Activated CD8-positive, alpha-beta memory T cell treated with anti-CD3 and anti-CD28 coated beads for 4 hours (primary cell): ENCODE measurements around the gene CDC42BPA.
"Not testable (repeated sequence)": the region's sequence is repeated elsewhere in the genome, so short reads cannot be mapped to it uniquely, and the experiment has no call there.

Source experiments
- DNase-seq, 2 donors: peaks; one replicate each; pipeline ENCODE4 v3.0.0-alpha.2; 2020; ENCODE audit warnings: low read depth in 2 of 2

The CDC42BPA gene, protein sequence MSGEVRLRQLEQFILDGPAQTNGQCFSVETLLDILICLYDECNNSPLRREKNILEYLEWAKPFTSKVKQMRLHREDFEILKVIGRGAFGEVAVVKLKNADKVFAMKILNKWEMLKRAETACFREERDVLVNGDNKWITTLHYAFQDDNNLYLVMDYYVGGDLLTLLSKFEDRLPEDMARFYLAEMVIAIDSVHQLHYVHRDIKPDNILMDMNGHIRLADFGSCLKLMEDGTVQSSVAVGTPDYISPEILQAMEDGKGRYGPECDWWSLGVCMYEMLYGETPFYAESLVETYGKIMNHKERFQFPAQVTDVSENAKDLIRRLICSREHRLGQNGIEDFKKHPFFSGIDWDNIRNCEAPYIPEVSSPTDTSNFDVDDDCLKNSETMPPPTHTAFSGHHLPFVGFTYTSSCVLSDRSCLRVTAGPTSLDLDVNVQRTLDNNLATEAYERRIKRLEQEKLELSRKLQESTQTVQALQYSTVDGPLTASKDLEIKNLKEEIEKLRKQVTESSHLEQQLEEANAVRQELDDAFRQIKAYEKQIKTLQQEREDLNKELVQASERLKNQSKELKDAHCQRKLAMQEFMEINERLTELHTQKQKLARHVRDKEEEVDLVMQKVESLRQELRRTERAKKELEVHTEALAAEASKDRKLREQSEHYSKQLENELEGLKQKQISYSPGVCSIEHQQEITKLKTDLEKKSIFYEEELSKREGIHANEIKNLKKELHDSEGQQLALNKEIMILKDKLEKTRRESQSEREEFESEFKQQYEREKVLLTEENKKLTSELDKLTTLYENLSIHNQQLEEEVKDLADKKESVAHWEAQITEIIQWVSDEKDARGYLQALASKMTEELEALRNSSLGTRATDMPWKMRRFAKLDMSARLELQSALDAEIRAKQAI (N-terminal part only)

DNA sequence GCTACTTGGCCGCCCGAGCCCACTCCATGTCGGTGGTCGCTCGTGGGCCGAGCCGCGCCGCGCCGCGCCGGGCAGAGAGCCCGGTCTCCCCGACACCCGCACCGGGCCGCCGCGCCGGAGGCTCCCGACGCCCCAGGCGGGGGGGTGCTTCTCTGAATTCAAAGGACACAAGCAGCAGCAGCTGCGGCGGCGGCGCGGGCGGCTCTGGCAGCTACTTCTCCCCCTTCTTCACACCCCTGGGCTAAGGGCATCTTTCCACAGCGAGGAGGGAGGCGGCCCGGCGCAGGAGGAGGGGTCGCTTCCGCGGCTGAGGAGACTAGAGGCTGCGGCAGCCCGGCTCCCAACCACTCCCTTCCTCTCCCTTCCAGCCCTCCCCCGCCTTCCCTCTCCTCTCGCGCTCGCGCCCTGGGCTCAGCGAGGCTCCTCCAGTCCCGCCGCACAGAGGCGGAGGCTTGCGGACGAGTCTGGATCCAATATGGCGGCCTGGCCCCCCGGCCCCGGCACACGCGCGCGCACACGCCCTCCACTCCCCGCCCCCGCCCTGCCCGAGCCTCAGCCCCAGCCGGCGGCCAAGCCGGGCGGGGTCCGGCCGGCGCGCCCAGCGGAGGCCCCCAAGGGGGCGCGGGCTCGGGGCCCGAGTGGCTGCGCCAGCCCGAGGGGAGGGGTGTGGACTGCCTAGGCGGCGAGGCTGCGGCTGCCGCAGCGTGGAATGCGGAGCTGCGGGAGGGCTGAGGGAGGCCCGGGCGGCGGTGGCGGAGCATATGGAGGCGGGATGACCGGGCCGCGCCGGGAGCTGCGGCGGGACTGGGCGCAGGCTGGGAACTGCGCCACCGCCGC lies at the start of gene CDC42BPA:
TSS of gene CDC42BPA (minus strand) at position 477 of the 837 bp plus-strand sequence. CDS start 1,310 bp downstream, outside the sequence.
- no peak for DNase-seq

DNA sequence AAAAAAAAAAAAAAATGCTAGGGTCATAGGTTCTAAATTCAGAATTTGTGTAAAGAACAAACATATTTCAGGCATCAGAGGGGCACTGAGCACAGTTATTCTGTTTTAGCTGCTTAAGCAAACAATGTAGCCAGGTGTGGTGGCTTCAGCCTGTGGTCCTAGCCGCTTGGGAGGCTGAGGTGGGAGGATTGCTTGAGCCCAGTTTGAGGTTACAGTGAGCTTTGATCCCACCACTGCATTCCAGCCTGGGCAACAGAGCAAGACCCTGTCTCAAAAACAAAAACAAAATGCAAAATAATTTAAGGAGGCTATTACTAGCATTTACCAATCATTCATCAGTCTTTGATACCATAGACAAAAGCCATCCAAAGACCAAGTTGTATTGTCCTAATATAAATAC lies 49.7 kb upstream of the CDC42BPA start:
- no peak for DNase-seq

DNA sequence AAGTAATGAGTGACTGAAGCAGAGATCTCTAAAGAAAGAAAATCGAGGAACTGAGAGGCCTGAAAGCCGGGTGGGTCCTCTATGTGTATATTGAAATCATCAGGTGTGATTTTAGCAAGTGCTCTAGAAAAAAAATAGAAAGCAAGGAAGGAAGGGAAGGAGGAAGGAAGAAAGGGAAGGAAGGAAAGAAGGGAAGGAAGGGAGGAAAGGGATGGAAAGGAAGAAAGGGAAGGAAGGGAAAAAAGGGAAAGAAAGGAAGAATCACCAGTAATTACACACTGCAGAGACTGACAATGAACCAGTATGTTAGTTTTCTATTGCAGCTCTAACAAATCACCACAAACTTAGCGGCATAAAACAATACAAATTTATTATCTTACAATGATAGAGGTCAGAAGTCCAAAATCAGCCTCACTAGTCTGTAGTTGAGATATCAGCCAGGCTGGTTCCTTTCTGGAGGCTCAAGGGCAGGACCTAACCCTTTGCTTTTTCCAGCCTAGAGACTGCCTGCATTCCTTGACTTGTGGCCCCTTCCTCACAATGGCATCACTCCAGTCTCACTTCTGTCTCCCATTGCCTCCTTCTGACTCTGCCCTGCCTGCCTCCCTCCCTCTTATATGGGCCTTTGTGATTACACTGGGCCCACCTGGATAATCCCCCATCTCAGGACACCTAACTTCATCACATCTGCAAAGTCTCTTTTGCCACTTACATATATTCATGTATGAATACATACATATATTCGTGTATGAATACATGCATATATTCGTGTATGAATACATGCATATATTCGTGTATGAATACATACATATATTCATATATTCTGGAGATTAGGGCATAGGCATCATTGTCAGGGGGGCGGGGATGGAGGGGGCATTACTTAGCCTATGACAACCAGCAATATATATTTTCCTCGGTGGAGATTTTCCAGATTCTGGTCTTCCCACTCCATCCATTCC lies 47.5 kb upstream of the CDC42BPA start:
- DNase-seq: no peak

DNA sequence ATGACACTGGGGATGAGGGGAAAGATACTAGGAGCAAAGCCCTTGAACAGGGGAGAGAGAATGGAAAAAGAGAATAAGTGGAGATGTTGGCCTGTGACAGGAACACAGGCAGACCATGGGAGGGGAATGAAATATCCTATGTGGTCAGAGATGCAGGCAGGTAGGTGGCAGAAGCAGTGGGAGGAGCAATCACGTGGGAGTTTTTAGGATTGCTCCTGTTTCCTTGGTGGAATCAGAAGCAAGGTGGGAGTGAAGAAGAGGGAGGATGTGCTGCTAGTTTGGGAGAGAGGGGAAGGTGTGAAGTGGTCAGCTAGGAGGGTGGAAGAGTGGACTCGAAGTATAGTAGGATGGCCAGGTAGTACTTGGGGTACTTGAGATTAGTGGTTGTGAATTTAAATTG lies 46.4 kb upstream of the CDC42BPA start:
- DNase-seq: no peak

DNA sequence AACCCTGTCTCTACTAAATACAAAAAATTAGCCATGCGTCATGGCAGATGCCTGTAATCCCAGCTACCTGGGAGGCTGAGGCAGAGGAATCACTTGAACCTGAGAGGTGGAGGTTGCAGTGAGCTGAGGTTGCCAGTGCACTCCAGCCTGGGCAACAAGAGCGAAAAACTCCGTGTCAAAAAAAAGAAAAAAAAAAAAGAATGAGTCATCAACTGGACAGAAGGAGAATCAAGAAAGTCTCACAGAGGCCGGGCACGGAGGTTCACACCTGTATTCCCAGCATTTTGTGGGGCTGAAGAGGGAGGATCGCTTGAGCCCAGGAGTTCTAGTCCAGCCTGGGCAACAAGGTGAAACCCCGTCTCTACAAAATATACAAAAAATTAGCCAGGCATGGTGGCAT lies 45.5 kb upstream of the CDC42BPA start:
- no peak for DNase-seq

DNA sequence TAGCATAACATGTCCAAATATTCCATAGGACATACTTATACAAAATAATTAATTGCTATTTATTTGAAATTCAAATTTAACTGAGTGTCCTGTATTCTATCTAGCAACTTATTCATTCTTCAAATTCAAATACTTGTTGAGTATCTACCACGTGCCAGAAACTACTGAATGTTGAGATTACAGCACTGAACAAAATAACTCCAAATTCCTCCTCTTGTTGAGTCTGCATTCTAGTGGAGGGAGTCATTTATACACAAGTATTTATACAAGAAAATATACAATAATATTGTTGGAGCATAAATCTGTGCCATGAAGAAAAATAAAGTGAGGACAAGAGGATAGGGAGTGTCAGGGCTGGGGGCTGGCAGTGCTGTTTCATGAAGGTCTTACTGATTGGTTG lies 43.7 kb upstream of the CDC42BPA start:
- DNase-seq: no peak

DNA sequence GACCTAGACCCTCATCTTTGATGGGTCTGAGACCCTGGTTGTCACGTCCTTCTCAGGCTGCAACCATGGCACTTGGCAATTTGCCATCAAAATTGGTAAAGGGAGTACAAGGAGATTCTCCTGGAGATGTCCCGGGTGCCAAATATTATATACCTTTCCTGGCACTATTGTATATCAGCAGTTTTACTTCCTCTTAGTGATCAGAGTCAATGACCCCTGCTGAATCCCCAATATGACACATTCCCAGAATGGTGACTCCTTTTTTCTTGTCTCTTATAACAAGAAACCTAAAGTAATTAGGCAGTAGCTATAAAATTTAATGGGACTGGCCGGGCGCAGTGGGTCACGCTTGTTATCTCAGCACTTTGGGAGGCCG lies 39.6 kb upstream of the CDC42BPA start:
- DNase-seq: no peak

DNA sequence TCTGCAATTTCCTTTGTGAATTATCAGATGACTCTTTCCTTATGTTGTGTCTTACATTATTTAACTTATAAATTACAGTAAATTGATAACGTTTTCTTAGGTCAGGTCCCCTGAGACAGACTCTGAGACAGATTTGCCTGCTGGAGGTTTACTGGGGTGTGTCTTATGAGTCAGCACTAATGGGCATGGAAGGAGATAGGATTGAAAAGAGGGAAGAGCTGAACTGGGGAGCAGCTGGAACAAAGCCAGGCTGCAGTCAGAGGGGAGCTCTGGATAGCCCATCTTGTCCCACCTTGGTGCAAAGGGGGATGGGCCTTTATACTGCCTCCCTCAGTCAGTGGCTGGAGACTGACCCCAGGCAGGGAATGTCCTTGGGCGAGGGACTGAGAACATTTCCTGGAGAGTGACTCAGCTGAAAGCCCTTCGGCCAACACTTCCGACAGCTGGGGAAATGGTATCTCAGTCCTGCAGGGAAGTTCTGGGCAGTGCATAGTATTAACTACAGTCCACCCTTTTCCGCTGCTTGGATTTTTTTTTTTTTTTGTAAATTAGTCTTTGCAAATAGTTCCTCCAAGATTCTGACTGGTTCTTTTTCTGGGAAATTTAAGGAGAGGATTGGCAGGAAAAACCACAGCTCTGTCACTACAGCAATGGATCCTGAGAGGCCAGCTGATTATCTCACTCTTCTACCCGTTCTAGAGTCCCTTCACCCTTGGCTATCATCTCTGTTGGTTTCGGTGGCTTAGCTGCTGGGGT lies 39.1 kb upstream of the CDC42BPA start:
- no peak for DNase-seq

DNA sequence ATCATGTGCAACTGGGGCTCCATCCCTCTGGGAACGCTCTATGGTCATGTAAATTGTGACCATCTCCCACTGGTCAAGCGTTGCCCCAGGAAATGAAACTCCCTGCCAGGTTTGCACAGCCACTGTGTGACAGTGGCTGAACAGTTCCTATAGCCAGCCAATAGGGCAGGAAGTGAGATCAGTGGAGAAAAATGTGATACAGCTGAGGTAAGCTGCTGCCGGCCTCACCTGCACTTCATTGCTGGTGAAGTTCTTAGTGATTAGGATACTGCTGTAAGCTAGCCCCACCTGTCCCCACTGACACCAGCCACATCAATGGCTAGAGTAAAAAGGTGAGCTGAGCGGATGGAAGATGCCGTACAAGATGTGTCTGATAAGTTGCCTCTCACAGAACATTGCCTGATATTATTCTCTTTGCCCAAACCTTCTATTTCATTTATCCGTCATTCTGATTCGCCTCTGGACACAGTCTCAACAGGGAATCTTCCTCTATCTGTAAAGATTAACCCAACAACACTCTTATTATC lies 38.4 kb upstream of the CDC42BPA start:
- DNase-seq: no peak

DNA sequence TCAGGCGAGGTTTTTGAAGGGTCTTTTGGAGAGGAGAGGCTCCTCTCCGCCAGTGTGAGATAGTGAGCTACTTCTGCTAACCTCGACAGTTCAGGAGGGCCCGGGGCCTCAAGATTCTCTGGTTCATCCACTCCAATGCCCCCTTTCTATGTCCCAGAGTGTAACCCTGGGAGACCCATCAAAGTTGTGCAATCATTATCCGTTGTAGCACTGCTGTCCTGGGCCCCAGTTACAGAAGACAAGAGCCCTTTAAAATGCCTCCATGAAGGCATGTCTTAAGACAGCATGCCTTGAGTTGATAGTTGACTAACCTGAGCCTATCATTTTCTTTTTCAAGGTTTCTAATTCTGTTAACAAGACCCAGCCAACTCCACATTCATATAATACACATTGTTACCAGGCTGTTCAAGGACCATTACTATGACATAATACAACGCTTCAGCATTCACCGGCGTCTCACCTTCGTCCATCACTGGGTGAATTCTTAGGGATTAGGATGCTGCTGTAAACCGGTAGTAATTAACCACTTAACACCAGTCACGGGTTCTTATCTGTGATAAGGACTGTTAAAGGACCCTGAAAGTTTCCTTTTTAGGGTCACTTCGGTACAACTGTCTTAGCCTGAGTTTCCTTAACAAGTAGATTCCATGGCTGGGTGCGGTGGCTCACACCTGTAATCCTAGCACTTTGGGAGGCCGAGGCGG lies 37.4 kb upstream of the CDC42BPA start:
- no peak for DNase-seq

DNA sequence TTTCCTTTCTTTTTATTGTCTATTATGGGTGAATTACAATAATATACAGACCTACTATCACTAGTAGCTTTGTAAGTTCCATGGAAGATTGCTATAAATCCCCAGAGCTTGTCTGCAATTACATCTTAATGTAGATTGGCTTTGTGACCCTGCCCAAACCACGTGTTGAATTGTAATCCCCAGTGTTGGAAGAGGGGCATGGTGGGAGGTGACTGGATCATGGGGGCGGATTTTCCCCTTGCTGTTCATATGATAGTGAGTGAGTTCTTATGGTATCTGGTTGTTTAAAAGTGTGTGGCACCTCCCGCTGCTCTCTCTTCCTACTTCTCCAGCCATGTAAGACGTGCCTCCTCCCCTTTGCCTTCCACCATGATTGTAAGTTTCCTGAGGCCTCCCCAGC lies 34.9 kb upstream of the CDC42BPA start:
- DNase-seq: no peak

DNA sequence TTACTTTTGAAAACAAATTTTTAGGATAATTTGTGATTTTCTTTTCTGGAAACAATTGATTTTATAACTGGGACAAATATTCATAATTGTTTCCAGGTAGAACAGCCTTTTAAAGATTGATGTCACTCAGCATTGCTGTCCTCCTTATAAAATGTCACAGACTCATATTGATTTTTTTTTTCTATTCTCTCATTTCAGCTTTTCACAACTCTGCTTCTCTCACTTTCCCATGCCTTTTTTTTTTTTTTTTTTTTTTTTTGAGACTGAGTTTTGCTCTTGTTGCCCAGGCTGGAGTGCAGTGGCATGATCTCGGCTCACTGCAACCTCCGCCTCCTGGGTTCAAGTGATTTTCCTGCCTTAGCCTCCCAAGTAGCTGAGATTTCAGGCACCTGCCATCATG lies 33.9 kb upstream of the CDC42BPA start:
- not testable (repeated sequence) for DNase-seq

DNA sequence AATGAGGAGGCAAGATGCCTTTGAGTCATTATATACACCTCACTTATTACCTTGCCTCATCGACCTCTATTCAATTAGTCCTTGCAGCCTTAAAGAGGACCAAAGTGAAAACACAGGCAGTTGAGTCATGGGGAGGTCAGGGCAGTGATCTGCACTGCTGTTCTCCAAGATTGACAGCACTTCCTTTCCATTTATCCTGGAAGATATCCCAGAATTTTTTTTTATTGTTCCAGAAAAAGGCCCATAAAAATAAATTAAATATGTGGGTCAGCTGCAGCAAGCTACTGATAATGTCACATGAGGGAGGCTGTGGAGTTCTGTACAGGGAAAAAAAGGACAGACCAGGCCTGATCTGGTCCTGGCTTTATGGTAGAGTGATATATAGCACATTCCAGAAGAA lies 33.2 kb upstream of the CDC42BPA start:
- no peak for DNase-seq

DNA sequence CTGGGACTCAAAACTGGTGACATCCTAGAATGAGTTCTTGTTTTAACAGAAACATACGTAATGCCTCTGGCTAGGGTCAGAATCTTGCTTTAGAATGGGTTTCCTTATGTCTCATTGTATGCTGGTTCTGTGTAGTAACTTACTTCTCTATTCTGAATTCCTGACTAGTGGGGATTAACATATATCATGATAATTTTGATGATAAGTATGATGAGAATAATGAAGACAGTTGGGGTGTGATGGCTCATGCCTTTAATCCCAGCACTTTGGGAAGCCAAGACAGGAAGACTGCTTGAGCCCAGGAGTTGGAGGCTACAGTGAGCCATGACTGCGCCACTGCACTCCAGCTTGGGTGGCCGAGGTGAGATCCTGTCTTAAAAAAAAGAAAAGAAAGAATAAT lies 31.7 kb upstream of the CDC42BPA start:
- DNase-seq: no peak

DNA sequence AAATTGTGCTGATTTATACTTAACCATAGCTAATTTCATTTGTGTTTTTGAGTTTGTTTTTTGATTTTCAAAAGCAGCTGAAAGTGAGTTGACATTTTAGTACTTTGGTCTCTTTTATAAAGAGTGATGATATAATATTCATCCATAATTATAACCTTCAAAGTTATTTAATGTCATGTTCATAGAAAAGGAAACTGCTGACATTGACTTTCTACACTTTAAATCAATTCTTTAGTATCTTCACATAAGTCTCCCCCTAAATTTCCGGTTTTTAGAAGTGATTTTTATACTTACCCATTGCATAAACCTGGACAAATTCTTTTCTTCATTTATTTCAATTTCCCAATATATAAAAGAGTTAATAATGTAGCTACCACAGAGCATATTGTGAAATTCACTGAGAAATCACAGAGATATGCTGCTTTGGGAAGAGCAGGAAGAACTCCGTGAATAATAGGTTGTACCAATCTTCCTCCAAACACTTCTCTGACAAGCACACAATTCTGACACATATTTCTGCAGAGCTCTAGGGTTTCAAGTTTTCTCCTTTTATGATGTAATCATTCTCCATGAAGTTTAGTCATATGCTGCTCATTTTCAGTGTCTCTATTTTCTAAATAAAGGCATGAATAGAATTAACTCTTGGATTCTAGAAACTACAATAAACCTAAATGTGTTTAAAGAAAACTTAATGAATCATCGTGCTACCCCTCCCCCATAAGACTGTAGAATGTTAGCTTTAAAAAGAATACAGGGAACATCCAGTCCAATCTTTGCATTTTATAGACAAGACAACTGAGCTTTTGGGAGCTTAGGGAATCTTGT lies 25.6 kb upstream of the CDC42BPA start:
- DNase-seq: no peak

DNA sequence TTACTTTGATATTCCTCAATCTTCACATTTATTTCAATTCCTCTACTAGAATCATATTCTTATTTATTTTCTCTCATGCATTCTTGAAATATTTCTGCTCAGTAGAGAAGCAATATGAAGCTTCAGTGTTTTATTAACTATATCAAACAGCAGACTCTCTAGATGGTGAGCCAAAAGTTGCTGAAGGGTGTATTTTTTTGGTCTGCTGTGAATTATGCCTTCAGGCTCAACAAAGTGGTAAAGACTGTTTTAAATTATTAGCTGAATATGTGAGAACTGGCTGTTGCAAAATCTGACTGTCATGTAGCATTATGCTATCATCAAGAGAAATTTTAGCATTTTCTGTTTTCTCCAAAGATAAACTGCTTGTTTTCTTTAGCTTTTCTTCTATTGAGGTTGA lies 24.9 kb upstream of the CDC42BPA start:
- DNase-seq: no peak

DNA sequence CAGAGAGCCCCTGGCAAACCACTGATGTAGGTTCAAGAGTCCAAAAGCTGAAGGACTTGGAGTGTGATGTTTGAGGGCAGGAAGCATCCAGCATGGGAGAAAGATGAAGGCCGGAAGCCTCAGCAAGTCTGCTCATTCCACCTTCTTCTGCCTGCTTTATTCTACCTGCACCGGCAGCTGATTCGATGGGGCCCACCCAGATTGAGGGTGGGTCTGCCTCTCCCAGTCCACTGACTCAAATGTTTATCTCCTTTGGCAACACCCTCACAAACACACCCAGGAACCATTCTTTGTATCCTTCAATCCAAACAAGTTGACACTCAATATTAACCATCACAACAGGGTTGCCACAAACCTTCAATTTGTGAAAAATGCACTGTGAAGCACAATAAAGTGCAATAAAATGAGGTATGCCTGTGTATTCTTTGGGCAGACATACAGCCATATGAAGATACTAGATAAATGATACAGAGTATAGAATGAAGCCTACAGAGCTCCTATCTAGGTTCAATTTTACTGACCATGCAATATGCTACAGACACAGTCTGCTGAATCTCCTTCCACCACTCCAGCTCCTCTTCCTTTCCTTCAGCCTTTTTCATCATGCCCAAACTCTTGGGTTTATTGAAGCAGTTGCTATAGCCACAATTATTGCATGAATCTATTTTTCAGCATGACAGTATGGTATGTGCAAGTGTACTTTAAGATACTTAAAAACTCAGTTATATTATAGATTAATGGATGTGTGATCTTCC lies 24.0 kb upstream of the CDC42BPA start:
- no peak for DNase-seq

DNA sequence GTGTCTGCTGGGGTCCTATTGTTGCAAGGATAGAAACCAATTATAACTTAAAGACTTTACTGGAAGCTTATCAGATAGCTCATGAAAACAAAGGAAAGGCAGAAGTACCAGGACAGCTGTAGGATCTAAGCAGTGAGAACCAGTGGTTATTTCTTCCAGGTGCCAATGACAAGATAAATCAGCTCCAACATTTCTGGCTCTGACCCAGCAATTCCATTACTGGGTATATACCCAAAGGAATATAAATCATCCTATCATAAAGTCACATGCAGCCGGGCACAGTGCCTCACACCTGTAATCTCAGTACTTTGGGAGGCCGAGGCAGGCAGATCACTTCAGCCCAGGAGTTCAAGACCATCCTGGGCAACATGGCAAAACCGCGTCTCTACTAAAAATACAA lies 17.8 kb upstream of the CDC42BPA start:
- DNase-seq: not testable (repeated sequence)
